ENCODE measurements around the gene SCFD2.

- TF ChIP-seq, protein P1, sequence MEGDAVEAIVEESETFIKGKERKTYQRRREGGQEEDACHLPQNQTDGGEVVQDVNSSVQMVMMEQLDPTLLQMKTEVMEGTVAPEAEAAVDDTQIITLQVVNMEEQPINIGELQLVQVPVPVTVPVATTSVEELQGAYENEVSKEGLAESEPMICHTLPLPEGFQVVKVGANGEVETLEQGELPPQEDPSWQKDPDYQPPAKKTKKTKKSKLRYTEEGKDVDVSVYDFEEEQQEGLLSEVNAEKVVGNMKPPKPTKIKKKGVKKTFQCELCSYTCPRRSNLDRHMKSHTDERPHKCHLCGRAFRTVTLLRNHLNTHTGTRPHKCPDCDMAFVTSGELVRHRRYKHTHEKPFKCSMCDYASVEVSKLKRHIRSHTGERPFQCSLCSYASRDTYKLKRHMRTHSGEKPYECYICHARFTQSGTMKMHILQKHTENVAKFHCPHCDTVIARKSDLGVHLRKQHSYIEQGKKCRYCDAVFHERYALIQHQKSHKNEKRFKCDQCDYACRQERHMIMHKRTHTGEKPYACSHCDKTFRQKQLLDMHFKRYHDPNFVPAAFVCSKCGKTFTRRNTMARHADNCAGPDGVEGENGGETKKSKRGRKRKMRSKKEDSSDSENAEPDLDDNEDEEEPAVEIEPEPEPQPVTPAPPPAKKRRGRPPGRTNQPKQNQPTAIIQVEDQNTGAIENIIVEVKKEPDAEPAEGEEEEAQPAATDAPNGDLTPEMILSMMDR (IDR thresholded peaks at IDR 0.05; ENCODE audit: insufficient read depth, low read depth, low read length) = no peak
- no peak for TF ChIP-seq EZH2 (IDR thresholded peaks at IDR 0.05; ENCODE audit: insufficient read depth, low read length)
Measured at GRCh38 chr4:52861171-52861823, 504.6 kb downstream of the SCFD2 start.

All from astrocyte (in vitro differentiated cells and primary cell).